IMR-90 (cell line): Measurements from ENCODE around the gene REG1A. TPM values are rescaled to one million over a fixed set of nuclear protein-coding genes. Genes with fewer than 3 reads are reported as not detected.

Experiments
- ATAC-seq: fragments of 200-7000 bp; cut with Tn5 transposase; 2 replicates; pipeline ENCODE4 v1.9.1; 2020; ENCODE audit warnings: low read depth, mild to moderate bottlenecking, moderate library complexity
- BruUV-seq: library from RNA; stranded (reverse); fragments of 400-500 nt; replicated peaks from 2 replicates; lab custom pipeline; 2021; lab: Mats Ljungman, UMichigan
- CTCF ChIA-PET: fragments of 300-600 bp; formaldehyde crosslinking; extraction: SDS; loops from one replicate; lab custom pipeline; 2021; ENCODE audit warnings: antibody characterized with exemption; lab: Yijun Ruan, JAX
- POLR2A ChIA-PET: fragments of 300-600 bp; sonication (Branson Sonifier 250); formaldehyde crosslinking; loops from one replicate; lab custom pipeline; 2022; ENCODE audit warnings: antibody characterized with exemption; ENCODE audit not compliant: unreplicated experiment; lab: Charles Lee
- DNase-seq: peaks from one replicate; pipeline ENCODE4 v3.0.0; 2013
- H2AFZ ChIP-seq: replicated peaks from 2 replicates; pipeline ENCODE3; 2013; ENCODE audit warnings: low read length, mild to moderate bottlenecking; ENCODE audit not compliant: poor library complexity
- H2AK5ac ChIP-seq: 2 replicates; pipeline ENCODE4 v1.6.1; 2013; ENCODE audit warnings: low read depth, low read length, inconsistent platforms
- H2AK9ac ChIP-seq: replicated peaks from 2 replicates; pipeline ENCODE3; 2013; ENCODE audit warnings: mild to moderate bottlenecking, low read depth, low read length, moderate library complexity; ENCODE audit not compliant: poor library complexity
- H2BK120ac ChIP-seq: 2 replicates; pipeline ENCODE4 v1.6.1; 2013; ENCODE audit warnings: low read depth, low read length, inconsistent platforms
- H2BK15ac ChIP-seq: 3 replicates; pipeline ENCODE4 v1.6.1; 2013; ENCODE audit warnings: low read depth, low read length, inconsistent platforms
- H2BK20ac ChIP-seq: 2 replicates; pipeline ENCODE4 v1.6.1; 2013; ENCODE audit warnings: low read depth, mild to moderate bottlenecking, inconsistent platforms, low read length, moderate library complexity
- H2BK5ac ChIP-seq: 2 replicates; pipeline ENCODE4 v1.6.1; 2013; ENCODE audit warnings: mild to moderate bottlenecking, low read depth, low read length, inconsistent platforms; ENCODE audit not compliant: poor library complexity, severe bottlenecking
- H3K14ac ChIP-seq: replicated peaks from 2 replicates; pipeline ENCODE4 v1.6.1; 2013; ENCODE audit warnings: low read depth, low read length, inconsistent platforms
- H3K18ac ChIP-seq: 2 replicates; pipeline ENCODE4 v1.6.1; 2013; ENCODE audit warnings: low read depth, low read length, control low read depth
- H3K23ac ChIP-seq: 2 replicates; pipeline ENCODE4 v1.6.1; 2013; ENCODE audit warnings: low read depth, low read length, inconsistent platforms
- H3K27ac ChIP-seq: 2 replicates; pipeline ENCODE4 v1.5.1; 2013; ENCODE audit warnings: mild to moderate bottlenecking, control low read depth, low read length; ENCODE audit not compliant: insufficient read depth
- H3K27me3 ChIP-seq: 2 replicates; pipeline ENCODE4 v1.6.1; 2013; ENCODE audit warnings: low read length; ENCODE audit not compliant: control insufficient read depth, insufficient read depth
- H3K36me3 ChIP-seq: 2 replicates; pipeline ENCODE4 v1.6.1; 2013; ENCODE audit warnings: low read length, mixed read lengths; ENCODE audit not compliant: control insufficient read depth, insufficient read depth
- H3K4ac ChIP-seq: 2 replicates; pipeline ENCODE4 v1.6.1; 2013; ENCODE audit warnings: low read depth, low read length, inconsistent platforms
- H3K4me1 ChIP-seq: 2 replicates; pipeline ENCODE4 v1.6.1; 2013; ENCODE audit warnings: low read length, mixed read lengths; ENCODE audit not compliant: control insufficient read depth, insufficient read depth
- H3K4me2 ChIP-seq: 2 replicates; pipeline ENCODE4 v1.6.1; 2013; ENCODE audit warnings: low read depth, mild to moderate bottlenecking, control low read depth, low read length, moderate library complexity
- H3K4me3 ChIP-seq: 2 replicates; pipeline ENCODE4 v1.5.1; 2013; ENCODE audit warnings: low read depth, mild to moderate bottlenecking, control low read depth, low read length, moderate library complexity; ENCODE audit not compliant: insufficient read depth
- H3K56ac ChIP-seq: 2 replicates; pipeline ENCODE4 v1.6.1; 2013; ENCODE audit warnings: low read length, inconsistent platforms; ENCODE audit not compliant: insufficient read depth; ENCODE audit errors: extremely low read depth
- H3K79me1 ChIP-seq, 2 experiments: 2 replicates each; pipeline ENCODE4 v1.6.1; 2013; ENCODE audit warnings: low read length in 2 of 2, inconsistent platforms in 1 of 2, low read depth in 1 of 2
- H3K9ac ChIP-seq: 2 replicates; pipeline ENCODE4 v1.6.1; 2013; ENCODE audit warnings: low read depth, low read length, control low read depth
- H3K9me1 ChIP-seq: 2 replicates; pipeline ENCODE4 v1.6.1; 2013; ENCODE audit warnings: low read length, inconsistent platforms; ENCODE audit not compliant: insufficient read depth
- H3K9me3 ChIP-seq: 2 replicates; pipeline ENCODE4 v1.6.1; 2013; ENCODE audit warnings: low read length; ENCODE audit not compliant: control insufficient read depth, insufficient read depth
- H4K20me1 ChIP-seq: 2 replicates; pipeline ENCODE4 v1.6.1; 2013; ENCODE audit warnings: low read length, inconsistent platforms; ENCODE audit not compliant: insufficient read depth
- H4K5ac ChIP-seq: 2 replicates; pipeline ENCODE4 v1.6.1; 2013; ENCODE audit warnings: mild to moderate bottlenecking, low read depth, low read length, control low read depth
- H4K8ac ChIP-seq, 2 experiments: 2 replicates each; pipeline ENCODE4 v1.6.1; 2013; ENCODE audit warnings: low read depth in 2 of 2, low read length in 2 of 2, control low read depth in 1 of 2, inconsistent platforms in 1 of 2
- H4K91ac ChIP-seq: 2 replicates; pipeline ENCODE4 v1.6.1; 2013; ENCODE audit warnings: low read depth, low read length, inconsistent platforms; ENCODE audit not compliant: insufficient read depth
- BHLHE40 ChIP-seq: fragments of 150-350 bp; IDR thresholded peaks from 2 replicates; pipeline ENCODE4 v1.6.1; 2016; ENCODE audit warnings: mild to moderate bottlenecking, low read depth, low read length
- CEBPB ChIP-seq: IDR thresholded peaks from 2 replicates; pipeline ENCODE4 v1.6.1; 2012; ENCODE audit warnings: low read depth, low read length, improper control_type of control experiment
- CHD1 ChIP-seq: IDR thresholded peaks from 2 replicates; pipeline ENCODE4 v1.6.1; 2012; ENCODE audit warnings: low read depth, low read length, improper control_type of control experiment
- ELK1 ChIP-seq: fragments of 150-350 bp; IDR thresholded peaks from 2 replicates; pipeline ENCODE4 v1.6.1; 2016; ENCODE audit warnings: low read depth, mild to moderate bottlenecking, low read length, moderate library complexity, borderline replicate concordance
- FOS ChIP-seq: fragments of 150-350 bp; IDR thresholded peaks from 2 replicates; pipeline ENCODE4 v1.6.1; 2016; ENCODE audit warnings: low read depth, low read length
- MAFK ChIP-seq: IDR thresholded peaks from 2 replicates; pipeline ENCODE4 v1.6.1; 2012; ENCODE audit warnings: low read depth, low read length, improper control_type of control experiment
- MAZ ChIP-seq: IDR thresholded peaks from 2 replicates; pipeline ENCODE4 v1.6.1; 2012; ENCODE audit warnings: low read depth, mild to moderate bottlenecking, low read length, improper control_type of control experiment, moderate library complexity, borderline replicate concordance
- MXI1 ChIP-seq: IDR thresholded peaks from 2 replicates; pipeline ENCODE4 v1.6.1; 2012; ENCODE audit warnings: low read depth, mild to moderate bottlenecking, low read length, moderate library complexity, borderline replicate concordance
- NFE2L2 ChIP-seq: fragments of 150-350 bp; IDR thresholded peaks from 2 replicates; pipeline ENCODE4 v1.6.1; 2016; ENCODE audit warnings: low read depth, mild to moderate bottlenecking, low read length
- POLR2A ChIP-seq: IDR thresholded peaks from 2 replicates; pipeline ENCODE4 v1.6.1; 2012; ENCODE audit warnings: mild to moderate bottlenecking, low read depth, low read length
- RAD21 ChIP-seq: IDR thresholded peaks from 2 replicates; pipeline ENCODE4 v1.6.1; 2012; ENCODE audit warnings: low read length, improper control_type of control experiment
- RCOR1 ChIP-seq: IDR thresholded peaks from 2 replicates; pipeline ENCODE4 v1.6.1; 2012; ENCODE audit warnings: mild to moderate bottlenecking, low read length, improper control_type of control experiment; ENCODE audit not compliant: insufficient replicate concordance
- RFX5 ChIP-seq: IDR thresholded peaks from 2 replicates; pipeline ENCODE4 v1.8.0; 2012; ENCODE audit warnings: low read depth, mild to moderate bottlenecking, low read length, moderate library complexity
- SMC3 ChIP-seq: fragments of 150-350 bp; IDR thresholded peaks from 2 replicates; pipeline ENCODE4 v1.6.1; 2016; ENCODE audit warnings: low read depth, mild to moderate bottlenecking, antibody characterized with exemption, low read length, moderate library complexity
- USF2 ChIP-seq: fragments of 150-350 bp; IDR thresholded peaks from 2 replicates; pipeline ENCODE4 v1.6.1; 2017; ENCODE audit warnings: mild to moderate bottlenecking, antibody characterized with exemption, low read length, low read depth
- WGBS, 2 experiments: methylation state at CpG; one replicate each; pipeline versions ENCODE4 v1.1.5 to v1.1.7; 2013; ENCODE audit warnings: missing lambda C conversion rate in 2 of 2; ENCODE audit not compliant: insufficient read length in 1 of 2; ENCODE audit errors: extremely low coverage in 2 of 2; 5-methylcytosine and 5-hydroxymethylcytosine counted together
- dilution Hi-C: fragments of 300-500 bp; cut with HindIII; formaldehyde crosslinking; loops from one replicate; pipeline ENCODE4 v1.14.3; 2018; ENCODE audit warnings: low sequenced_read_pairs; ENCODE audit not compliant: unreplicated experiment
- in situ Hi-C: fragments of 300-500 bp; cut with MboI; formaldehyde crosslinking; loops from 3 replicates; pipeline ENCODE4 v1.14.3; 2019; ENCODE audit warnings: low sequenced_read_pairs, inconsistent platforms, mixed read lengths
- intact Hi-C: fragments of 100-400 bp; cut with micrococcal nuclease; formaldehyde crosslinking; loops from 2 replicates; pipeline ENCODE4 v1.10.0; 2022
- polyA plus RNA-seq, 3 experiments: library from polyadenylated mRNA; depleted of rRNA; stranded (reverse); fragments of >200 nt; gene quantifications; 2 replicates each; pipeline ENCODE4 v1.2.3, GENCODE V29; 2012; ENCODE audit warnings: low replicate concordance in 1 of 3
- total RNA-seq: library from RNA; depleted of rRNA; stranded (reverse); fragments of >200 nt; gene quantifications from 2 replicates; pipeline ENCODE4 v1.2.3, GENCODE V29; 2012
- TF ChIP-seq, protein P1 (sequence below): conservative IDR thresholded peaks from 2 replicates; pipeline ENCODE4 v1.5.1; 2012; ENCODE audit warnings: mild to moderate bottlenecking, low read depth, low read length, improper control_type of control experiment

Gene REG1A
- total and polyA plus RNA-seq, 2 of the 4 experiments (the other 2 are of a cell fraction), result not detected

DNA sequence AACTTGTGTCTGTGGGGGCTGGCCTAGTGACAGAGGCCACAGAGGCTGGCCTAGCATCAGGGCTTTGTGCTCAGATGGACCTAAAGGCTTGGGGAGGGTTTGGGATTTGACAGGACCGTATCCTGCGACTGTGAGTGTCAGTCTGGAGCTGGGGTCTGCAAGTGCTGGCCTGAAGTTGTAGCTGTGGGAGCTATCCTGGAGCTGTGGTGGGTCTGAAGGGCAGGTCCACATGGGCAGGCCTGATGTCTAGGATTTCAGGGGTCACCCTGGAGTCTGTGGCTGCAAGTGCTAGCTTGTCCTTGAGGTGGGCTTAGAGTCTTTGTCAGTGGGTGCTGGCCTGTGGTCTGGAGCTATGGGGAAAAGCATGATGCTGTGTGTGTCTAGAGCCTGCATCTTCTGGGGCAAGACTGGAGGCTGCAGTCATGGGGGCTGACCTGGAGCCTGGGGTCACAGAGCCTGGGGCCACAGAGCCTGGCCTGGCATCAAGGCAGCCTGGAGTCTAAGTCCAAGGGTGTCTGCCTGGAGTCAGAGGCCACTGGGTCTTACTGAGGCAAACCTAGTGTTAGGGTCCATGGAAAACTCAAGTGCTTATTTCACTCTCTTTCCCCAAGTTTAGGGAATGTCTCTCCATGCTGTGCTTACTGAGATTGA, 35.7 kb downstream of the REG1A start:
- Histone ChIP-seq H3K23ac (no peak overlapping the region), H3K18ac (no peak overlapping the region), H2BK5ac (no peak overlapping the region), H3K27ac (no peak overlapping the region), H3K9me3 (peaks cover 23% of the 10 kb centered on the region), H2AK9ac (no peak overlapping the region), H4K8ac (no peak overlapping the region), H3K9ac (no peak overlapping the region), H3K4ac (no peak overlapping the region), H3K9me1 (no peaks in the 10 kb centered on the region), H4K5ac (no peak overlapping the region), H2AK5ac (no peak overlapping the region), H2BK120ac (no peak overlapping the region), H2BK15ac (no peak overlapping the region), H3K79me1 (no peaks in the 10 kb centered on the region), H3K4me2 (no peak overlapping the region), H4K91ac (no peak overlapping the region), H3K4me1 (no peaks in the 10 kb centered on the region), H2BK20ac (no peak overlapping the region), H3K27me3 (no peaks in the 10 kb centered on the region), H3K14ac (no peak overlapping the region), H3K36me3 (no peaks in the 10 kb centered on the region), H3K56ac (no peak overlapping the region), H4K20me1 (no peaks in the 10 kb centered on the region), H3K4me3 (no peak overlapping the region), H2AFZ (no peak overlapping the region)
- no CpG with 5 or more reads among the region's 2 CpGs for WGBS, 2 experiments
- ATAC-seq, result no peak
- intact Hi-C loops, result no loop called here
- no TSS peak for BruUV-seq
- POLR2A ChIA-PET, result no interaction called here
- TF ChIP-seq SMC3 (no peak), RCOR1 (no peak), MAFK (no peak), ELK1 (no peak), USF2 (no peak), FOS (no peak), CHD1 (no peak), MXI1 (no peak), NFE2L2 (no peak), CEBPB (no peak), RFX5 (no peak), BHLHE40 (no peak), MAZ (no peak), RAD21 (no peak), POLR2A (no peak)
- TF ChIP-seq, protein P1, sequence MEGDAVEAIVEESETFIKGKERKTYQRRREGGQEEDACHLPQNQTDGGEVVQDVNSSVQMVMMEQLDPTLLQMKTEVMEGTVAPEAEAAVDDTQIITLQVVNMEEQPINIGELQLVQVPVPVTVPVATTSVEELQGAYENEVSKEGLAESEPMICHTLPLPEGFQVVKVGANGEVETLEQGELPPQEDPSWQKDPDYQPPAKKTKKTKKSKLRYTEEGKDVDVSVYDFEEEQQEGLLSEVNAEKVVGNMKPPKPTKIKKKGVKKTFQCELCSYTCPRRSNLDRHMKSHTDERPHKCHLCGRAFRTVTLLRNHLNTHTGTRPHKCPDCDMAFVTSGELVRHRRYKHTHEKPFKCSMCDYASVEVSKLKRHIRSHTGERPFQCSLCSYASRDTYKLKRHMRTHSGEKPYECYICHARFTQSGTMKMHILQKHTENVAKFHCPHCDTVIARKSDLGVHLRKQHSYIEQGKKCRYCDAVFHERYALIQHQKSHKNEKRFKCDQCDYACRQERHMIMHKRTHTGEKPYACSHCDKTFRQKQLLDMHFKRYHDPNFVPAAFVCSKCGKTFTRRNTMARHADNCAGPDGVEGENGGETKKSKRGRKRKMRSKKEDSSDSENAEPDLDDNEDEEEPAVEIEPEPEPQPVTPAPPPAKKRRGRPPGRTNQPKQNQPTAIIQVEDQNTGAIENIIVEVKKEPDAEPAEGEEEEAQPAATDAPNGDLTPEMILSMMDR, result no peak
- dilution Hi-C loops, result no loop called here
- CTCF ChIA-PET, result no interaction called here
- DNase-seq, result no peak
- in situ Hi-C loops, result no loop called here
